Measurements from ENCODE around the gene CMBL.
"Not testable (repeated sequence)": the region's sequence is repeated elsewhere in the genome, so short reads cannot be mapped to it uniquely, and the experiment has no call there.

Gene CMBL

DNA sequence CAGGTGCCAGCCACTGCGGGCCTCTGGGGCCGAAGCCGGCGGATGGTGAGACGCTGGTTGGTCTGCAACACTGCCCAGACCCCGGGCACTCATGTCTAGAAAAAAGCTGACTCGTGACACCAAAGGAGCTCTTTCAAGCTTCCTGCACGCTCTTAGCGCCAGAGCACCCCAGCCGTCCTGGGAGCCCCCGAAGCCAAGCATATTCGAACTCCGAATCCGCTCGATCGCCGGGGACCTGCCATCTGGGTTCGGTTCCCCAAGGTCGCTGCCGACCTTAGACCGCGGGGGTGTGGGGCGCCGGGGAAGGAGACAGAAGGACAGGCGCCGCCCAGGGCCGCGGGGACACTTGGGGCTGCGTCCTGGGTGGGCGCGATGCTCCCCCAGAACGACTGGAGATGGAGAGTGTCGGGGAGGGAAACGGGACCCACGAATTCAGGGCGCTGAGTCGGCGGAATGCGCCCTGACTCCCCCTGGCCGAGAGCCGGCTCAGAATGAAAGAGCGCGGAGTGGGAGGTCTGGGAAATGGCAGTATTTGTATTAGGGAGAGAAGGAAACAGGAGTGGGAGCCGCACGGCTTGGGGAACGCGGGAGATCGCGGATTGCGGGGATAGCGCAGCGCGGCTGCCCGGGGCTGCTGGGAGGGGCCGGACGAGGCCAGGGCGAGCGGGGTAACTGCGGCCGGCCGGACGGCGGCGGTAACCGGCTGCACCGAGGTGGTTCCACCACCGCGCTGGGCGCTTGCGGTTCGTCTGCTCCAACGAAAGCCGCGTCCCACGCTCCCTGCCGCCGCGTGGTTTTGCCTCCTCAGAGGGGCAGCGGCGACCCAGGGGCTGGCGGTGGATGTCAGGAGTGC lies 25.7 kb upstream of the CMBL start:
- FAIRE-seq: no peak

DNA sequence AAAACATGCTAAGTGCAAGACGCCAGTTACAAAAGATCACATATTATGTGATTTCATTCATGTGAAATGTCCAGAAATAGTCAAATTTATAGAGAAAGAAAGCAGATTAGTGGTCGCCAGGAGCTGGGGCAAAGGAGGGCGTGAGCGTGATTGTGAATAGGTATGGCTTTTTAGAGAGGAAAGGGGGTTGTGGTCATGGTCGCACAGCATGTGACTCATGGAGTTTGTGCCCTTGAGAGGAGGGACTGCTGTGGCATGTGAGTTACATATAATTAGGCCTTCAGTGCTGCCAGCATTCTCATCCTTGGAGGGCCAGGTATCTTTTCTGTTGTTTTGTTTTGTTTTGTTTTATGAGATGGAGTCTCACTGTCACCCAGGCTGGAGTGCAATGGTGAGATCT lies 24.6 kb upstream of the CMBL start:
- FAIRE-seq: no peak

DNA sequence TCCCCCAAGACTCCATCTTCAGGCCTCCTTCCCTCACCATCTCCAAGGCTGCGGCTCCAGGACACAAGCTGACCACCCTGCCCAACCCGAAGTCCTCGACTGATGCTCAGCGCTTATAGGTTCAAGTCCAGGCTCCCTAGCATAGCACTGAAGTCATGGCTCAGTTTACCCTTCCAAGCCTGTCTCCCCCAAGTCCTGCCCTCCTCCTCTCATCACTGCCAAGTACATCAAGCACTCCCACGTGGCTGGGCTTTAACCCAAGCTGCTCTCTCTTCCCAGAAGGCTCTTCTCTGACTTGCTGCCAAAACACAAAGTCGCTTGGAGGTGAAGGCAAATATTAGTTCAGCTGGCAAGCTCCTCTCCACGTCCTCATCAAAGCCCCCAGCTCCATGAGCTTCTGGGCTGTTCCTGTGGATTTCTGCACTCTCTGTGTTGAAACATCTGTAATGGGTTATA lies 23.7 kb upstream of the CMBL start:
- no peak for FAIRE-seq

DNA sequence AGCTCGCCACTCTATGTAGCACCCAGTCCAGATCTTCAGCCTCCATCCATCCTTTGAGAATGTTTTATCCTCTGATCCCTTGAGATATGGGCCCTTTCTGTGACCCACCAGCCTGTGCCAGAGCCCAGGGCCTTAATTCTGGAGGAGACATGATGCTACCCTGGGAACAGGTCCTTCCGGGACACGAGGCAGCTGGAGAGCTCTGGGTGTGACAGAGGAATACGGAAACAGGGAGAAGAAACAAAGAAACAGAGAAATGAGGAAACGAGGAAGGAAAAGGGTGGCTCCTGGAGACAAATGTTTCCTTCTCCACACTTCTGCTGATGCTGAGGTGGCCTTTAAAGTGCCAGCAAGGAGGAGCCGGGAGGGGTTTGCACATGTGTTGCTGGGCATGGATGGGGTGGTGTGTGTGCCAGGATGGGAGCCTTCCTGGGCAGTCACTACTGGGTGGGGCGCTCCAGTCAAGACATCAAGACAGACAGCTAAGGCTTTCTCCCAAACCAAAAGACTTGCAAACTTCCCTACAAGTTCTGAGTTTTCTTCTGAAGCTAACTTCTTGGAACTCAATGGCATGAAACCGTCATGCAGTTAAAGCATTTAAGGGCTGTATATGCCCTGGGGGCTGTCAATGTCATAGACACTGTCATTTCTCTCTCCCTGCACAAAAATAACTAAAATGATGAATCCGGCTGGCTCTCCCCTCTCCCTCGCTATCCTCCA lies 23.0 kb upstream of the CMBL start:
- no peak for FAIRE-seq

DNA sequence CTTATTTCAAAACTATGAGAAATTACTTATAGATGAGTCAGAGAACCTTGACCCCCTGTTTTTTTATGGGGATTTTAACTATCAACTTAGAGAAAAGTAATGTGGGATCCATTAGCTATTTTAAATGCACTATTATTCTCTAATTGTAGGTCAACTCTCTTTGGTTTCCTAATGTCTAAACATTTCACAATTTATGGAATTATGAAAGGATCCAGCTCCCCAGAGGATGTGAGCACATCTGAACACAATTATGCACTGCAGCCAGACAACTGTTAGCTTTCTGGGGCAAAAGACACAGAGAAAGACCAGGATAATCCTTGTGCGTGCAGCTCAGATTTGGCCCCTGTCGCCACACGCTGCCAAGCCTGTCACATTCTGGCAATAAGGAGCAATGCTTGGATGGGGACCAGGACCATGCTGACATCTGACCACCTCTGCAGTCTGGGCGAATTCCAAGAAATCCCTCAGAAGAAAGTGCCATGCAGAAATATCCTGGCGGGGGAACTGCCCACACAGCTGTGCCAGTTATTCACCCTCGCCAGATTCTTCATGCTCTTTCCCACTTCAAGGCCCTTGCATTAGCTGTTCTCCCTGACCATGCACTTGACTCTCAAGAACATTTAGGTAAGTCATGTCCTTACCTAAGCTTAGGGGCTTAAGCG lies 22.2 kb upstream of the CMBL start:
- FAIRE-seq: no peak

DNA sequence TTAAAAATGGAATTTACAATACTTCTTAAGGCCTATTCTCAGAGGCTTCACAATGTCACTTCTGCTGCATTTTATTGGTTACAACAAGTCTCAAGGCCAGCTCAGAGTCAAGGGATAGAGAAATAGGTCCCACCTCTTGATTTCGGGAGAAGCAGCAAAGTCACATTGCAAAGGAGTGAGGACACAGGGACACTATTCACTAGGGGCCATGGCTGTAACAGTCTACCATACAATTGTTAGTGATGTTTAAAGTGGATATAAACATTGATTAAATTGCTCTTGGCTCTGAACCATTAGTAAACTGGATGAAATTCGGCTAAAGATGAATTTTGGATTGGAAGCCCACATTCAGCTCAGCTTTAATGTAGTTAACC lies 21.7 kb upstream of the CMBL start:
- no peak for FAIRE-seq

DNA sequence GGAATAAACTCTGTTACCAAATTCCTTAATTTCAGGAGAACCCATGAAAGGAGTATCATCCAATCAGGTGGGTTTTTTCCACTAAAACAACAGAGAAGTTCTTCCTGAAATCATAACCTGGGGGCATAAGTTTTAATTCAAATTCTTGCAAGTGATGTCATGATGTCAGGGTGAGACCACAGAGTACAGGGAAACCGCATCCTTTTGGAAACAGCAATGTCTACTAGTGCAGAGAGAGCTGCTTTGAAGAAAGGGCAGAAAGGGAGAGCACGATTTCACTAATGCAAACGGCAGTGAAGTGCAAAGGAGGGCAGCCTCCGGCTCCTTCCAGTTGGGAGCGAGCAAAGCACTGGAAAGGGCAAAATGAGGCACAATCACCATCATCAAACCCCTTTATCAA lies 20.6 kb upstream of the CMBL start:
- FAIRE-seq: no peak

DNA sequence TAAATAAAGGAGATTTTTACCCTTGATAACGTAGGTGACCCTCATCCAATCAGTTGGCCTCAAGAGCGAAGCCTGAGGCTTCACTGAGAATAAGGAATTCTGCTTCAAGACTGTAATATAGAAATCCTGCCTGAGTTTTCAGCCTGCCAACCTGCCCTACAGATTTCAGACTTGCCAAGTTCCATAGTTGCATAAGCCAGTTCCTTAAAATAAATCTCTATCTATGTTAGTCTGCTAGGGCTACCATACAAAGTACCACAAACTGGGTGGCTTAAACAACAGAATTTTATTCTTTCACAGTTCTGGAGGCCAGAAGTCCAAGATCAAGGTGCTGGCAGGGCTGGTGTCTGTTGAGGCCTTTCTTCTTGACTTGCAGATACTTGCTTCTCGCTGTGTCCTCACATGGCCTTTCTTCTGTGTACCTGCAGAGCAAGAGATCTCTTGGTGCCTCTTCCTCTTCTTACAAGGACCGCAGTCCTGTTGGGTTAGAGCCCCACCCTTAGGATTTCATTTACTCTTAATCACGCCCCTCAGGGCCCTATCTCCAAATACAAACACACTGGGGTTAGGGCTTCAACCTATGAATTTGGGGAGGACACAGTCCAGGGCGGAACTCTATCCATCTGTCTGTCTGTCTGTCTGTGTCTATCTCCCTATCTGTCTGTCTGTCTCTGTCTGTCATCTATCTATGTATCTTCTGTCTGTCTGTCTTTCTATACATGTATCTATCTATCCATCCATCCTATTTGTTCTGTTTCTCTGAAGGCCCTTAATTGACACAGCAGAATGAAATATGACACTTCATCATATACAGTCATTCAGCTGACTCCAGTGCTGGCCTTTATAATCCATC lies 17.0 kb upstream of the CMBL start:
- FAIRE-seq: no peak

DNA sequence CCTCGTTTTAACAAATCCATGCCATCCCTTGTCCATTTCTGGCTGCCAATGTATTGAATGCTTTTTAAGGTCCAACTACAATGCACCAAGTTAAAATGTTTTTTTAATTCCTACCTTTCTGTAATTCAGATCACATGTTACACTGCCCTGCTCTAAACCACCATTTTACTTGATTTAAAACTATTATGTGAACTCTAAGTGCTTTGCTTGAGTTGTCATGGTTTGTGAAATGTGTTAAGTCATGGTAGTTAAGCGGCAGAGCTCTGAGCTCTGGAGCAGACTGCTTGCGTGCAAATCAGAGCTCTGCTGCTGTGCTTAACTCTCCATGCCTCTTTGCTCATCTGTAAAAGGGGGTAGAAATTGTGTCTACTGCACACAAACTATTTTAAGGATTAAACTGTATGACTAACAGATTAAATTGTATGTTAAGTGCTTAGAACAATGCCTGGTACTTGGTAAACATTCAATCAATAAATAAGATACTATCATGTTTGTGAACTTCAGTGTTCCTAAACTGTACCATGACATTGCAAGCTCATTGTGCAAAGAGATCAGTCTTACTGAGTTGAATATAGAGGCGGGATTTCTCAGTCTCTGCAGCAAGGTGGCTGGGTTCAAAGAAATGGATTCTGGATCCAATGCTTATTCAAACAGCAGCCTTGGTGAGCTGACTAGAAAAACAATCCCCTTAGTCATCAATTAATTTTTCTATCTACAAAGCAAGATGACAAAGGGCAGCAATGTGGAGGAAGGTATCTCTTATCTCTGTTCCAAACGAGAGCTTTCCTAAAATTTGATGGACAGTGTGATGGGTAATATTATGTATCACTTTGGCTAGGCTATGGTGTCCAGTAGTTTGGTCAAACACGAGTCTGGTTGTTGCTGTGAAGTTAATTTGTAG lies 16.1 kb upstream of the CMBL start:
- FAIRE-seq: no peak

DNA sequence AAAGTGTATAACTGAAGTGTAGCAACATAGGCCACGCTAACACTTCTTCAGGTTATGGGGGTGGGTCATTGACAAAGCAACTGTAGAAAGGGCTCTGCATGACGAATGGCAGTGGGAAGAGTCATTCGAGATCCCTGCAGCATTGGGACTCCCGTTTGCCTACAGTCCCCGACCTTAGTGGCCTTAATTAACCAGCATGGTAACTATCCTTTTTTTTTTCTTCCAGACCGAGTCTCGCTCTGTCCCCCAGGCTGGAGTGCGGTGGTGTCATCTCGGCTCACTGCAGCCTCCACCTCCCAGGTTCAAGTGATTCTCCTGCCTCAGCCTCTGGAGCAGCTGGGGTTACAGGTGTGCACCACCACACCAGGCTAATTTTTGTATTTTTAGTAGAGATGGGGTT lies 14.2 kb upstream of the CMBL start:
- FAIRE-seq: no peak

DNA sequence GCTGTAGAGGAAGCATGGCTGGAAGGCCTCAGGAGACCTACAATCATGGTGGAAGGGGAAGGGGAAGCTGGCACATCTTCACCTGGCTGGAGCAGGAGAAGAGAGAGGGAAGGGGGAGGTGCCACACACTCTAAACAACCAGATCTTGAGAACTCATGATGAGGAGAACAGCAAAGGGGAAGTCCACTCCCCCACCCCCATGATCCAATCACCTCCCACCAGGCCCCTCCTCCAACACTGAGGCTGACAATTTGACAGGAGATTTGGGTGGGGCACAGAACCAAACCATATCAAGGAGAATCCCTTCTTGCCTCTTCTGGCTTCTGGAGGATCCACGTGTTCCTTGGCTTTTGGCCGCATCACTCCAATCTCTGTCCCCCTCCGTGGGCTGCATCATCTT lies 13.1 kb upstream of the CMBL start:
- FAIRE-seq: no peak

DNA sequence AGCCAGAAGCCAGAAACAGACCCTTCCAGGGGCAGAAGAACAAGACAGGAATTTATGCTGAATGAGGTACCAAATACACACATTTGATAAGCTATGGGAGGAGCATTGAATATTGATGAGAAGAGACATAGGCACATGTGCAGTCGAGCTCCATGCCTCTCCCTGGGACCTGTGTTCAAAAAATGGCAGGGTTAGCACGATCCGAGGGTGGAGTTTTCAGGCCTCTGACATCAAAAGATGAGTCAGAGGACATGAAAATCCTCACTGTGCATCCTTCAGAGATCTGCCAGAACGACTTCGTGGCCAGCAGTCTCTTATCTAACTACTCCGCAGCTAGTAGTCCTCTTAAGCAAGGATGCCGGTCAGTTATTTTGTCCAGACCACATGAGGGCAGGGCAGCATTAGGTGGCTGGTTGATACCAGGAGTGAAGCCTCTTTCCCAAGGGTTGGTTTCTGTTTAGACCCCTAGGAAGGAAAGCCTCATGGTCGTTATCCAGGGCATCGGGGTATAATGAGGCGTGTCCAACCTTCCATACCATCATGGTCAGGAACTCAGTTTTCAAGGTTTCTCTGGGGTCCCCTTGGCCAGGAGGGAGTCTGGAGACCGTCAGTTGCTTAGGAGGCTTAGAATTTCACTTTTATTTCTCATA lies 11.6 kb upstream of the CMBL start:
- FAIRE-seq: no peak

DNA sequence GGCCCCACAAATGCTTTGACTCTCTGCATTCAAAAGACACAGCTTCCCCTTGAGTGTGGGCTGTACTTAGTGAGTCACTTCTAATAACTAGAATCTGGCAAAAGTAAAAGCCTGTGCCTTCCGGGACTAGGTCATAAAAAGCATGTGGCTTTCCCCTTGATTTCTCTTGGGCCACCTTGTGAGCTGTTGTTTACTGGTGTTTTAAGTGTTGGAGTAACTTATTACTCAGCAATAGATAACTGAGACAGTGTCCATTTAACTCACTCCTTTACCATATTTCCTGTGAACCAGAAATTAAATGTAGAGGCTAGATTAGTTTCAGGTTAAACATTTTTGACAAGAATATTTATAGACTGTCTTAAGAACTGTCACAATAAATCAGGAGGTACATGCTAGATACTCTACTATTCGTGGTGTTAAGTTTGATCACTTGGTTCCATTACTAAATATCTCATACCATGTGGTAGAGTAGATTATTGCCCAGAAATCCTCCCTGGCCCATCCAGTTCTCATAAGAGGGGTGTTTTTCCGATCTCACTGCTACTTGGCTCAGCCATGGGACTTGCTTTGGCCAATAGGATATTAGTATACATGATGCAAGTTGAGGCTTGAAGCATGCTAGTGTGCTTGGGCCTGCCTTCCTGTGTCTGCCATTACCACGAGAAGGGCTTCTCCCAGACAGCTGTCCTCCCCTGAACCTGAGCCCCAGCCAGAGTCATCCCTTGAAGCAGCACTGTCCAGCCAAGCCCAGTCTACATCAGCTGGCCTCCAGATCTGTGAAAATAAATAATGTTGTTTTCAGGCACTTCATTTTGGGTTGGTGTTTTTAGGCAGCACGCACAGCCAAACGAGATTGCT lies 10.4 kb upstream of the CMBL start:
- FAIRE-seq: no peak

DNA sequence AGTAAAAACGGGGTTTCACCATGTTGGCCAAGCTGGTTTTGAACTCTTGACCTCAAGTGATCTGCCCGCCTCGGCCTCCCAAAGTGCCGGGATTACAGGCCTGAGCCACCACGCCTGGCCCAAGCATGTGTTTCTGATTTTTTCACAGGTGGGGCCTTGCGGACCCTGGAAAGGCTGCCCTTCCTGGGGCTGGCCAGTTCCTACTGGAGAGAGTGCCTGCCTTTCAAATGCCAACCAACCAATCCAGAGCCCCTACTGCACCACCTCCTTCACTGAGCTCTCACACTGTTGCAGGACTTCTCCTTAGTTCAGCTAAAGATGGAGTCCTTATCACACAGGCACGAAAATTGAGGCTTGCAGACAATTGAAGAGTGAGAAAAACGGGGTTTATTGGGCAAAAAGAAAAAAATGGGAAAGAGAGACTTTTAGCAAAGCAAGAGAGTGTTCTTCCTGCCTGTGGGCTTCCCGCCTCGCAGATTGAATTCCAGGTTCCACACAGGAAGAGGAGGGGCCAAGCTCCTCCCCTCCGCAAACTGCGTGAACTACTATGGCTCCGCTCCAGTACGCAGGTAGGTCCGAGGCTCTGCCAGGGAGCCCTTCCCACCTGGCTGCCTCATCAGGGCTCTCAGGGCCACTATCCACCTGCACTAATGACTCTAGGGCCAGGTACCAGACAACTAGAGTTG lies 8.3 kb upstream of the CMBL start:
- no peak for FAIRE-seq

DNA sequence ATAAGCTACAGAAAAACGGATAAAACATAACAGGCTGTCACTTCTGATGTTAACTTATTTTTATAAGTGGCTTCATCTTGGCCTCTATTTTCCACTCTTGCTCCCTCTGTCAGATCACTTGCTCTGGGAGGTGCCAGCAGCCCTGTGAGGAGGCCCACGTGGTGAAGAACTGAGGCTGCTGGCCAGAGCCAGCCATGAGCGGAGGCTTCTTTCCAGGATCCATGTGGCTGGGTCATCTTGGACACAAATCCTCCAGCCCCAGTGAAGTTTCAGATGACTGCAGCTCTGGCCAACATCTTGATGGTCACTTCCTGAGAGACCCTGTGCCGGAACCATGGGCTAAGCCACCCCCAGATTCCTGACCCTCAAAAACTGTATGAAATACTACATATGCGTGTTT lies 7.5 kb upstream of the CMBL start:
- FAIRE-seq: no peak

DNA sequence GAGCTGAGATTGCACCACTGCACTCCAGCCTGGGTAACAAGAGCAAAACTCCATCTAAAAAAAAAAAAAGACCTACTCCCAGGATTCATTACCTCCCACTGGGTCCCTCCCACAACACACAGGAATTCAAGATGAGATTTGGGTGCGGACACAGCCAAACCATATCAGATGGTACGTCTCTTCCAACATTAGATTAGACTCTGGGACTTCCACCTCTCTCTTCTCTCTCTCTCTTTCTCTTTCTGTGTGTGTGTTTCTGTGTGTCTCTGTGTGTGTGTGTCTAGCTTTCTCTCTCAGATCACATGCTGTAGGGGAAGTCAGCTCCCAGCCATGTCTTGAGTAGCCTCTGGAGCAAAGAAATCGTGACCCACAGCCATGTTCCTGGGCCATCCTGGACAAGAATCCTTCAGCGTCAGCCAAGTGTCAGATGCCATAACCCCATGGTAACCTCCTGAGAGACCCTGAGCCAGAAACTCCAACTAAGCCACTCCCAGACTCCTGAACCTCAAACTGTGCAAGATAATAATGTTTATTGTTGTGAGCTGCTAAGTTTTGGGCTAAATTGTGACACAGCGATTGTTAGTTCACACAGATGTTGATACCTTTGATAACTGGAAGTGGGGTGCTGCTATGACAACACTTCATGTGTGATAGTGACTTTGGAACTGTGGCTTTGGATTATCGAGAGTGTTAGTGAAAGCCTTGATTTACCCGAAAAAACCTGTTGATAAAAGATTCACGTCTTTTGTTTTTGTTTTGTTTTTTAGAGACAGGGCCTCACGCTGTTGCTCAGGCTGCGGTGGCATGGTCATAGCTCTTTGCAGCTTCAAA lies 4.1 kb upstream of the CMBL start:
- no peak for FAIRE-seq

DNA sequence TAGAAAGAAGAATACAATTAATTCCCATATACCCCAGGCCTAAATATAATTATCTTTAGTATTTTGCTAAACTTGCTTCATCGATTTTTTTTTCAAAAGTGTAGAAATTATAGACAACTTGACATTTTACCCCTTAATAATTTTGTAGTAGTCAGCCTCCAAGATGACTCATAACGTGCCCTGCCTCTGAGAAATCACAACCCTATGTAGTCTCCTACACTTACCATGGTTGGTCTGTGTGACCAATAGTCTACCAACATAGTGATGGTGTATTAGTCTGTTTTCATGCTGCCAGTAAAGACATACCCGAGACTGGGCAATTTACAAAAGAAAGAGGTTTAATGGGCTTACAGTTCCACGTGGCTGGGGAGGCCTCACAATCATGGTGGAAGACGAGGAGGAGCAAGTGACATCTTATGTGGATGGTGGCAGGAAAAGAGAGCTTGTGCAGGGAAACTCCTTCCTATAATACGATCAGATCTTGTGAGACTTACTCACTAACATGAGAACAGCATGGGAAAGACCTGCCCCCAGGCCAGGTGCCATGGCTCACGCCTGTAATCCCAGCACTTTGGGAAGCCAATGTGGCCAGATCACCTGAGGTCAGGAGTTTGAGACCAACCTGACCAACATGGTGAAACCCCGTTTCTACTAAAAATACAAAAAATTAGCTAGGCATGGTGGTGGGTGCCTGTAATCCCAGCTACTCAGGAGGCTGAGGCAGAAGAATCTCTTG lies 3.3 kb upstream of the CMBL start:
- not testable (repeated sequence) for FAIRE-seq

All from colon (tissue), 2 donors.